Neural progenitor cell (in vitro differentiated cells): ENCODE results near the gene SMC5.

Source experiments
- CTCF ChIP-seq: fragments of 200-600 bp; sonication (generic); IDR thresholded peaks from 2 replicates; pipeline ENCODE4 v1.5.1; 2017; ENCODE audit warnings: antibody characterized with exemption, mild to moderate bottlenecking
- EZH2phosphoT487 ChIP-seq: fragments of 200-600 bp; sonication (generic); IDR thresholded peaks from 2 replicates; pipeline ENCODE4 v1.6.1; 2017; ENCODE audit warnings: antibody characterized with exemption

- TF ChIP-seq CTCF, result no peak
- no peak for TF ChIP-seq EZH2phosphoT487
These were observed 40.0 kb upstream of the SMC5 start for GRCh38 chr9:70218767-70219166.
